Activated CD4-positive, alpha-beta T cell treated with anti-CD3 and anti-CD28 coated beads, Interleukin-2, amount 10 ng/mL, durations not matched to agents 24 days and 14 days (primary cell): ENCODE measurements around the gene LRP4. TPM values are rescaled to one million over a fixed set of nuclear protein-coding genes. Genes with fewer than 3 reads are reported as not detected.
"Not testable (repeated sequence)": the region's sequence is repeated elsewhere in the genome, so short reads cannot be mapped to it uniquely, and the experiment has no call there.

Experiments
- DNase-seq: peaks from one replicate; pipeline ENCODE4 v3.0.0; 2022
- H3K27ac Mint-ChIP-seq: one replicate; pipeline ENCODE4 v1.8.0; 2022; ENCODE audit warnings: mild to moderate bottlenecking, mixed read lengths
- H3K27me3 Mint-ChIP-seq: one replicate; pipeline ENCODE4 v1.8.0; 2022; ENCODE audit warnings: mixed read lengths
- H3K36me3 Mint-ChIP-seq: one replicate; pipeline ENCODE4 v1.8.0; 2022; ENCODE audit warnings: low read depth, mild to moderate bottlenecking, mixed read lengths
- H3K4me1 Mint-ChIP-seq: one replicate; pipeline ENCODE4 v1.8.0; 2021; ENCODE audit warnings: mixed read lengths
- H3K4me3 Mint-ChIP-seq: one replicate; pipeline ENCODE4 v1.8.0; 2022; ENCODE audit warnings: mild to moderate bottlenecking, moderate library complexity, mixed read lengths
- H3K9me3 Mint-ChIP-seq: one replicate; pipeline ENCODE4 v1.8.0; 2021; ENCODE audit warnings: mixed read lengths
- intact Hi-C: fragments of 100-400 bp; cut with micrococcal nuclease; formaldehyde crosslinking; loops from one replicate; pipeline ENCODE4 v1.15.1; 2023
- total RNA-seq: library from RNA; stranded (reverse); gene quantifications from 2 replicates; pipeline ENCODE4 v1.2.3, GENCODE V29; 2022

LRP4 gene, protein sequence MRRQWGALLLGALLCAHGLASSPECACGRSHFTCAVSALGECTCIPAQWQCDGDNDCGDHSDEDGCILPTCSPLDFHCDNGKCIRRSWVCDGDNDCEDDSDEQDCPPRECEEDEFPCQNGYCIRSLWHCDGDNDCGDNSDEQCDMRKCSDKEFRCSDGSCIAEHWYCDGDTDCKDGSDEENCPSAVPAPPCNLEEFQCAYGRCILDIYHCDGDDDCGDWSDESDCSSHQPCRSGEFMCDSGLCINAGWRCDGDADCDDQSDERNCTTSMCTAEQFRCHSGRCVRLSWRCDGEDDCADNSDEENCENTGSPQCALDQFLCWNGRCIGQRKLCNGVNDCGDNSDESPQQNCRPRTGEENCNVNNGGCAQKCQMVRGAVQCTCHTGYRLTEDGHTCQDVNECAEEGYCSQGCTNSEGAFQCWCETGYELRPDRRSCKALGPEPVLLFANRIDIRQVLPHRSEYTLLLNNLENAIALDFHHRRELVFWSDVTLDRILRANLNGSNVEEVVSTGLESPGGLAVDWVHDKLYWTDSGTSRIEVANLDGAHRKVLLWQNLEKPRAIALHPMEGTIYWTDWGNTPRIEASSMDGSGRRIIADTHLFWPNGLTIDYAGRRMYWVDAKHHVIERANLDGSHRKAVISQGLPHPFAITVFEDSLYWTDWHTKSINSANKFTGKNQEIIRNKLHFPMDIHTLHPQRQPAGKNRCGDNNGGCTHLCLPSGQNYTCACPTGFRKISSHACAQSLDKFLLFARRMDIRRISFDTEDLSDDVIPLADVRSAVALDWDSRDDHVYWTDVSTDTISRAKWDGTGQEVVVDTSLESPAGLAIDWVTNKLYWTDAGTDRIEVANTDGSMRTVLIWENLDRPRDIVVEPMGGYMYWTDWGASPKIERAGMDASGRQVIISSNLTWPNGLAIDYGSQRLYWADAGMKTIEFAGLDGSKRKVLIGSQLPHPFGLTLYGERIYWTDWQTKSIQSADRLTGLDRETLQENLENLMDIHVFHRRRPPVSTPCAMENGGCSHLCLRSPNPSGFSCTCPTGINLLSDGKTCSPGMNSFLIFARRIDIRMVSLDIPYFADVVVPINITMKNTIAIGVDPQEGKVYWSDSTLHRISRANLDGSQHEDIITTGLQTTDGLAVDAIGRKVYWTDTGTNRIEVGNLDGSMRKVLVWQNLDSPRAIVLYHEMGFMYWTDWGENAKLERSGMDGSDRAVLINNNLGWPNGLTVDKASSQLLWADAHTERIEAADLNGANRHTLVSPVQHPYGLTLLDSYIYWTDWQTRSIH (N-terminal part only)
- 0.12 and 0.31 TPM in 2 replicates for total RNA-seq

DNA sequence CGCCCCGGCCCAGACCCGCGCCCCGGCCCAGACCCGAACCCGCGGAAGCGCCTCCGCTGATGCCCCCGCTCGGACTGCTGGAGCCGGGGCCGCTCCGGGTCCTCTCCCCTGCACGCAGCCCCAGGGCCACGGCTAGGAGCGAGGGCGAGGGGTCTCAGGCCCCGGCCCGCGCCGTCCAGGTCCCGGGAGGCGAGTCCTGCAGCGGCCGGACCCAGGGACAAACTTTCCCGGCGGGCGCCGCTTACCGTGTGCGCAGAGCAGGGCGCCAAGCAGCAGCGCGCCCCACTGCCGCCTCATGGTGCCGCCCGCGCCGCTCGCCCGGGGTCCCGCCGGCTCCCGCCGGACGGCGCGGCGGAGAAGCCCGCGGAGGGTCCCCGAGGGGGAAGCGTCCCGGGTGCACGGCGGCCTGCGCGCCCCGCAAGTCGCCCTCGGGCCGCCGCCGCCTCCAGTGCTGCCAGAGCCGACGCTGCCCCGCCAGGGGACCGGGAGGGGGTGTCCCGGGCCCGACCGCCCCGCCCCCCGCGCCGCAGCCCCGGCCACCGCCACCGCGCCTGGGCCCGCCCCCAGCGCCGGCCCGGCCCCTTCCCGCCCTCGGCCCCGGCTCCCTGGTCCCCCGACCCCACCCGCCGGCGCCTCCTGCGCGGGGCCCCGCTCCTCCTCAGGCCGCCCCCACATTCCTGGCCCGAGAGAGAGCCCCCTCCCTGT is at the start of gene LRP4:
Gene LRP4 (minus strand): TSS at position 468 of the 705 bp plus-strand sequence. CDS start 171 bp downstream, at position 297.
- H3K27ac Mint-ChIP-seq = no peak within 1 kb of the TSS
- peak; percentile 79 for DNase-seq
- intact Hi-C loops = loop anchor here (10.0 kb wide), 1 partner anchor 107 kb away; no protein-coding TSS in a partner anchor
- peak within 1 kb of the TSS; percentile 69 for H3K4me3 Mint-ChIP-seq
- no peaks in the 10 kb centered on the region for H3K9me3 Mint-ChIP-seq
- peaks cover 21% of the 10 kb centered on the region for H3K4me1 Mint-ChIP-seq
- peaks cover 58% of the 10 kb centered on the region for H3K27me3 Mint-ChIP-seq
- no peaks in the 10 kb centered on the region for H3K36me3 Mint-ChIP-seq

DNA sequence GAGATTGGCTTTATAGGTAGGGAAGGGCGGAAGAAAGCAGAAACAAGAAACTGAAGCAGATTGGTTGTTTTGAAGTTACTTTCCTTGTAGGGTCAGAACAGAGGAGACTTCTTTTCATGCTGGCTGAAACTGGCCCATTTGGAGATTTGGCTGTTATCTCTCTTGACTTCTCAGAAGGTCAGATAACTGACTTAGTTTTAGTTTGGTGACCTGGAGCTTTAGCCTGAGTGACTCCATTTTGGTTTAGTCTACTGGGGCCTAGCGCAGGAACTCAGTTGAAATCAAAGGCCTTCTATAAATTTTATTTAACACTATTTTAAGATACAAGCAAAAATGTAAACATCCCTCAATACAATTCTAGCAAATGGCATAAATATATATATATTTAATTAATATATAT is 49.6 kb upstream of the LRP4 start:
- no peaks in the 10 kb centered on the region for H3K9me3 Mint-ChIP-seq
- peaks cover 2% of the 10 kb centered on the region for H3K4me1 Mint-ChIP-seq
- no peak overlapping the region for H3K4me3 Mint-ChIP-seq
- intact Hi-C loops = no loop called here
- H3K27ac Mint-ChIP-seq = no peak overlapping the region
- DNase-seq = no peak
- no peaks in the 10 kb centered on the region for H3K27me3 Mint-ChIP-seq
- no peaks in the 10 kb centered on the region for H3K36me3 Mint-ChIP-seq

DNA sequence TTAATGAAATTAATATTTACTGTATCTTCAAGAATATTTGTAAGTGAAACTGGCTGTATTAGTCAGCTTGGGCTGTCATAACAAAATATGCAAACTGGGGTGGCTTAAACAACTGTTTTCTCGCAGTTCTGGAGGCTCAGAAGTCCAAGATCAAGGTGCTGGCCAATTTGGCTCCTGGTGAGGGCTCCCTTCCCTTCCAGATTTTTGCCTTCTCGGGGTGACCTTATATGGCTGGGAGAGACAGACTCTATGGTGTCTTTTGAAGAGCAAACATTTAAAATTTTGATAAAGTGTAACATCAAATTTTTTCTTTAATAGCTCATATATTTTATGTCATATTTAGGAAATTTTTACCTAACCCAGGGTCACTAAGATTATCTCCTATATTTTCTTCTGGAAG is 48.4 kb upstream of the LRP4 start:
- no peak overlapping the region for H3K27ac Mint-ChIP-seq
- peaks cover 3% of the 10 kb centered on the region for H3K36me3 Mint-ChIP-seq
- intact Hi-C loops = no loop called here
- no peaks in the 10 kb centered on the region for H3K27me3 Mint-ChIP-seq
- DNase-seq = no peak
- no peaks in the 10 kb centered on the region for H3K9me3 Mint-ChIP-seq
- peaks cover 2% of the 10 kb centered on the region for H3K4me1 Mint-ChIP-seq
- no peak overlapping the region for H3K4me3 Mint-ChIP-seq

DNA sequence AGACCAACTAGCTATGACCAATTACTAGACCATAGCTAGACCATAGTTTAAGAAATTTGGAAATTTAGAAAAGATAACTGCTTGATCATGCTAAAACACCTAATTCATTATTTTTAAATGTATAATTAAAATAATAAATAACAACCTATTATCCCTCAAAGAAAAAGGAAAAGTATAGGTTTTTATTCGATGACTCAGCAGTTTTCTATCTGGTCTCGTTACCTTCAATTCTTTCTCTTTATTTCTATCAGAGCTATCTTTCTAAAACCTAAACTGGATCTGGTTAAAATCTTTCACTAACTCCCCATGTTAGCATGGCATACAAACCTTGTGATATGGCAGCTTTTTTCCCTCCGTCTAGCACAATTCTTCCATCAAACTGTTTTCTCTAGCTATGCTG is 45.5 kb upstream of the LRP4 start:
- H3K27me3 Mint-ChIP-seq = no peaks in the 10 kb centered on the region
- H3K36me3 Mint-ChIP-seq = peaks cover 19% of the 10 kb centered on the region
- DNase-seq = no peak
- H3K27ac Mint-ChIP-seq = no peak overlapping the region
- H3K9me3 Mint-ChIP-seq = no peaks in the 10 kb centered on the region
- no peak overlapping the region for H3K4me3 Mint-ChIP-seq
- intact Hi-C loops = no loop called here
- peaks cover 2% of the 10 kb centered on the region for H3K4me1 Mint-ChIP-seq

DNA sequence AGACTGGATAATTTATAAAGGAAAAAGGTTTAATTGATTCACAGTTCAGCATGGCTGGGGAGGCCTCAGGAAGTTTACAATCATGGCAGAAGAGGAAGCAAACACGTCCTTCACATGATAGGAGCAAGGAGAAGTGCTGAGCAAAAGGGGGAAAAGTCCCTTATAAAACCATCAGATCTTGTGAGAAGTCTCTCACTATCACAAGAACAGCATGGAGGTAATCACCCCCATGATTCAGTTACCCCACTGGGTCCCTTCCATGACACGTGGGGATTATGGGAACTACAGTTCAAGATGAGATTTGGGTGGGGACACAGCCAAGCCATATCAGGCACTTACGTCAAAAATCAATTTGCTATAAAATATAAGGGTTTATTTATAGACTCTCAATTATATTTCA is 43.5 kb upstream of the LRP4 start:
- peaks cover 24% of the 10 kb centered on the region for H3K36me3 Mint-ChIP-seq
- DNase-seq, H3K9me3 Mint-ChIP-seq, H3K27ac Mint-ChIP-seq, intact Hi-C loops, H3K4me3 Mint-ChIP-seq, H3K4me1 Mint-ChIP-seq, H3K27me3 Mint-ChIP-seq: not testable (repeated sequence)

DNA sequence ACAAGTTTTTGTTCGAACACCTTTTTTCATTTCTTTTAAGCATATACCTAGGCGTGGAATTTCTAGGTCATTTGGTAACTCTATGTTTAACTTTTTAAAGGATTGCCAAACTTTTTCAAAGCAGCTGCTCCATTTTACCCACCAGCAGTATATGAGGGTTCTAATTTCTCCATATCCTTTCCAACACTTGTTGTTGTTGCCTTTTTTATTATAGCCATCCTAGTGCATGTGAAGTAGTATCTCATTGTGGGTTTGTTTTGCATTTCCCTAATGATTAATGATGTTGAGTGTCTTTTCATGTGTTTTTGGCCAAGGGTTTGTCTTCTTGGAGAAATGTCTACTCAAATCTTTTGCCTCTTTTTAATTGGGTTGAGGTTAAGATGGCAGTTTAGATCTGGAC is 42.7 kb upstream of the LRP4 start:
- no peak overlapping the region for H3K4me3 Mint-ChIP-seq
- DNase-seq = no peak
- no peaks in the 10 kb centered on the region for H3K9me3 Mint-ChIP-seq
- H3K27ac Mint-ChIP-seq = no peak overlapping the region
- intact Hi-C loops = no loop called here
- peaks cover 2% of the 10 kb centered on the region for H3K4me1 Mint-ChIP-seq
- H3K36me3 Mint-ChIP-seq = peaks cover 24% of the 10 kb centered on the region
- no peaks in the 10 kb centered on the region for H3K27me3 Mint-ChIP-seq

DNA sequence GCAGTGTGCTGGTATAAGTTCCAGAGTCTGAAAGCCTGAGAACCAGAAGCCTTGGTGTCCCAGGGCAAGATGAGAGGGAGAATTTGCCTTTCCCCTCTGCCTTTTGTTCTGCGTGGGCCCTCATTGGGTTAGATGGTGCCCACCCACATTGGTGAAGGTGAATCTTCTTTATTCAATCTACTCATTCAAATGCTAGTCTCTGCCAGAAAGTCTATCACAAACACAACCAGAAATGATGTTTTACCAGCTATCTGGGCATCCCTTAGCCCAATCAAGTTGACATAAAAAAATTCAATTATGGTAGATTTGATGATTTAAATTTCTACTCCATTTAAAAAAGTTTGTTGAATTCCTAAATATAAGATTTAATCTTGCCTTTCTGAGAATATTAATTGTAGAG is 40.4 kb upstream of the LRP4 start:
- H3K4me3 Mint-ChIP-seq = no peak overlapping the region
- DNase-seq = no peak
- H3K9me3 Mint-ChIP-seq = no peaks in the 10 kb centered on the region
- intact Hi-C loops = no loop called here
- H3K4me1 Mint-ChIP-seq = peaks cover under 1% of the 10 kb centered on the region
- peaks cover 24% of the 10 kb centered on the region for H3K36me3 Mint-ChIP-seq
- H3K27ac Mint-ChIP-seq = no peak overlapping the region
- no peaks in the 10 kb centered on the region for H3K27me3 Mint-ChIP-seq

DNA sequence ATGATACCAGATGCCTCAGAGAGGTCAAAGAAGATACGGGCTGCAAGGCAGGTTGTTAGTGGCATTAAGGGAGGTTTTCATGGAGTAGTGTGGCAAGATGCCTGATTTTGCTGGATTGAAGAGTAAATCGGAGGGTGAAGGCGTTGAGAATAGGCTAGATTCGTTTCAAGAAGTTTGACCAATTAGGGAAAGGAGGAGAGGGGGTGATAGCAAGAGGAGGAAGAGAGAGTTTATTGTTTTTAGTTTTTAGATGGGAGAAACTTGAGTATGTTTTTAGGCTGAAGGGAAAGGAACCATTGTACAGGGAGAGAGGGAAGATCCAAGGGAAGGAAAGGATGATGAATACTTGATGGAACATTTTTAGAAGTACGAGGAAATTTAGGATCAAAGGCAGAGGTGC is 34.7 kb upstream of the LRP4 start:
- no peaks in the 10 kb centered on the region for H3K27me3 Mint-ChIP-seq
- peaks cover 16% of the 10 kb centered on the region for H3K4me1 Mint-ChIP-seq
- peak overlapping the region; percentile 4 for H3K27ac Mint-ChIP-seq
- intact Hi-C loops = no loop called here
- DNase-seq = no peak
- peaks cover 3% of the 10 kb centered on the region for H3K36me3 Mint-ChIP-seq
- no peaks in the 10 kb centered on the region for H3K9me3 Mint-ChIP-seq
- H3K4me3 Mint-ChIP-seq = no peak overlapping the region

DNA sequence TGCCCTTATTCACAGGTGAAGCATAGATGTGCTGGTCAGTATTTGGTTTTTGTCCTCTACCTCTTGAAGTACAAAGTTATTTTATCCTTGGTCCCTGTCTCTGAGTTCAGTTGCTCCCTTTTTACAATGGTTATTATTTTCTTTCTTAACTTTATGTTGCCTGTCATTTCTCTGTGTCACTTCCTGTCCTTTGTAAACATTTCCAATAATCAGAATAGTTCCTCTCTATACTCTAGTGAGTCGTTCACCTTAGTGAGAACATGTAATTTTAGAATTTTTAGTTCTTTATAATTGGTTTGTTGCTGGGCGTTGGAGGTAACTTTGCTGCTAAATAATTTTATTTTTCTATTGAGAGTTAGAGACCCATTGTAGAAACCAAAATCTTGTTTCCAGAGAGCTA is 34.2 kb upstream of the LRP4 start:
- H3K36me3 Mint-ChIP-seq = peaks cover 3% of the 10 kb centered on the region
- no peaks in the 10 kb centered on the region for H3K27me3 Mint-ChIP-seq
- DNase-seq = no peak
- intact Hi-C loops = no loop called here
- peak overlapping the region; percentile 4 for H3K27ac Mint-ChIP-seq
- H3K9me3 Mint-ChIP-seq = no peaks in the 10 kb centered on the region
- H3K4me3 Mint-ChIP-seq = no peak overlapping the region
- peaks cover 16% of the 10 kb centered on the region for H3K4me1 Mint-ChIP-seq

DNA sequence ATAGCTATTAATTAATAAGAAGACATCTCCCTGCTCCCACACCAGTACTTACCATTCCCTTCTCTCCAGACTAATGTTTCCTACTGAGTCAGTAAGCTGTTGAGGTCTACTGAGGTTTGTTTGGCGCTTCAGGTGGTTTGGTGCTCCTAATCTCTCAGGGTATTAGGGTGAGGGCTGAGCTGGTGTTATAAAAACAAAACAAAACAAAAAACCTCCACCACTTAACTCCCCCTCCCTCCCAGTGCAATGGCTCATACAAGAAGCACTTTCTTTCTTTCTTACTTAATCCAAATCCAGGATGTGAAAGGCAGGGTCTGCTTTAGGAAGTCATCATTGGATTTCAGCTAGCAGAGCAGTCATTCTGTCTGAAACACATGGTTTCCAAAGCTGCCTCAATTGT is 33.5 kb upstream of the LRP4 start:
- Mint-ChIP-seq H3K4me3 (no peak overlapping the region), H3K27me3 (no peaks in the 10 kb centered on the region), H3K36me3 (peaks cover 3% of the 10 kb centered on the region), H3K9me3 (no peaks in the 10 kb centered on the region), H3K4me1 (peaks cover 16% of the 10 kb centered on the region), H3K27ac (no peak overlapping the region)
- no peak for DNase-seq
- intact Hi-C loops = no loop called here

DNA sequence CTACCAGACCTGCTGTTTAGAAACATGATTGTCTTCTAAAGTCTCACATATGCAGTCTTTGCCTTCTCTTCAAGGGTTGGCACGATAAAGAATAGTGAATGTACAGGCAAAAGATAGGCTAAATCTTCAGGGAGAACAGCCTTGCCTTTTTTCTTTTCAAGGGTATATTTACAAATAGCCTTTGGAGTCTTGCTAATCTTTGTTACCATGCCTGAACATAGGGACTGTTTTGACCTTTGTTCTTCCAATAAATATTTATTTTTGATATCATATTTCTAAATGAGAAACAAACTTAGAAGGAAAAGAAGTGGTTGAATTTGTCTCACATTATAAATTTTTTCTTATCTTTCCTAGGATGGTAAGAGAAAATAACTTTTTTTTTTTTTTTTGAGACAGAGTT is 30.9 kb upstream of the LRP4 start:
- Mint-ChIP-seq H3K4me1 (peaks cover 16% of the 10 kb centered on the region), H3K4me3 (no peak overlapping the region), H3K27me3 (no peaks in the 10 kb centered on the region), H3K36me3 (peaks cover 3% of the 10 kb centered on the region), H3K27ac (no peak overlapping the region), H3K9me3 (no peaks in the 10 kb centered on the region)
- no peak for DNase-seq
- intact Hi-C loops = no loop called here

DNA sequence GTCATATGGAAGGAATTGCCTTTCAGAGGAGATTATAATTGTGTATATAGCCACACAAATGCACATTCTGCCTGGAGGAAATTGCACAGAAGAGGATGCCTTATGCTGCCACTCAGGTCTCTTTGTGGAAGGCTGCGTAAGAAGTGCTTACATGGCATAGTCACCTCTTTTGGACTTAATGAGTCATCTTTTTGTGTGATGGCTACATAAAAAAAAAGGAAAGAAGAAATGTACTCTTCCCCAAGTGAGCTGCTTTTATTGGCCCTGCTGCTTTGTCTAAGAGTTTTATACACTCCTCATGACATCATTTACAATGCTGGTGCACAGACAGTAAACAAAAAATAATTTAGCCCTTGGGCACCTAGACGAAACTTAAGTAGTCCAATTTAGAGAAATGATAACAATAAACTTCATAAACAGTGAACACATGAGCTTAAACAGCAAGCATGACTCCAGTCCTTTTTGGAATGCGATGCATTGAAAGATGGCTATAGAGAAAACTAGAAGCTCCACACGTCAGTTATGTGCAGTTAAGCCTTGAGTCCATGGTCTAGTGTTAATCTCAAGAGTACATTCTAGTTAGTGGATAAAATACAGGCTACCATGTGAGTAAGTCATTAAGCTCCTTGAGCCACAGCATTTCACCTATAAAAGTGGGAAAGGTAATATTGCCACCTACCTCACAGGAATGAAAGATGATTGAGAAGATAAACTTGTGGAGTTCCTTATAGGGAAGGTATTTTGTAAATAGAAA is 30.2 kb upstream of the LRP4 start:
- H3K27me3 Mint-ChIP-seq = no peaks in the 10 kb centered on the region
- H3K4me1 Mint-ChIP-seq = peaks cover 14% of the 10 kb centered on the region
- H3K27ac Mint-ChIP-seq = no peak overlapping the region
- no peak for DNase-seq
- peaks cover 3% of the 10 kb centered on the region for H3K36me3 Mint-ChIP-seq
- H3K9me3 Mint-ChIP-seq = no peaks in the 10 kb centered on the region
- intact Hi-C loops = no loop called here
- no peak overlapping the region for H3K4me3 Mint-ChIP-seq
